ENCODE data around the gene CYP8B1. TPM values are rescaled to one million over a fixed set of nuclear protein-coding genes. Genes with fewer than 3 reads are reported as not detected.

The CYP8B1 gene
- total and polyA plus RNA-seq, 3 experiments from 2014 or later = not detected

DNA sequence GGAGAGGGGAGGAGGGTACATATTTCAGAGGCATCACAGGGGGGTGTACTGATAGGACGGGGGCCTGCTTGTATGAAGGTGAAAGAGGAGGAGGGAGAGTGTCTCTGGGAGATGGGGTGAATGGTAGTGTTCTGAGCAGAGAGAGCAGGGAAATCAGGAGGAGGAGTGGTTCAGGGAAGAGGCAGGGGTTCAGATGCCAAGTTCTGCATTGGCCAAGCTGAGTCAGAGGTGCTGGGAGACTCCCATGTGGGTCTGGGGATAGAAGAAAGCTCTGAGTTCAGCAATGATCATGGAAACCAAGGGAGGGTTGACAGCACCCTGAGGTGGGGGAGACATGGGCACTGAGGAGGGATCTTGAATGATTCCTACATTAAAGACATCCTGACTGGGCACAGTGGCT lies 3.0 kb downstream of the CYP8B1 start:
- Histone ChIP-seq H3K27ac (ENCODE audit: low read depth, low read length) (no peak overlapping the region), H3K4me3 (ENCODE audit: low read length) (no peak overlapping the region), H3K27me3 (ENCODE audit: insufficient read depth, low read length, poor library complexity, severe bottlenecking) (no peaks in the 10 kb centered on the region), H3K4me1 (ENCODE audit: insufficient read depth, low read length) (no peaks in the 10 kb centered on the region), H3K36me3 (ENCODE audit: insufficient read depth, low read length) (no peaks in the 10 kb centered on the region), H3K9me3 (ENCODE audit: low read length) (no peaks in the 10 kb centered on the region)
- no peaks in the 10 kb centered on the region for H3K4me1 Mint-ChIP-seq
- no peaks in the 10 kb centered on the region for H3K9me3 Mint-ChIP-seq
- no peaks in the 10 kb centered on the region for H3K36me3 Mint-ChIP-seq
- H3K27me3 Mint-ChIP-seq = peaks cover 3 to 7% of the 10 kb centered on the region in 2 donors
- ChIA-PET POLR2A (no interaction called here), CTCF (no interaction called here)
- H3K27ac Mint-ChIP-seq = no peak overlapping the region
- H3K4me3 Mint-ChIP-seq = no peak overlapping the region
- no peak for DNase-seq

DNA sequence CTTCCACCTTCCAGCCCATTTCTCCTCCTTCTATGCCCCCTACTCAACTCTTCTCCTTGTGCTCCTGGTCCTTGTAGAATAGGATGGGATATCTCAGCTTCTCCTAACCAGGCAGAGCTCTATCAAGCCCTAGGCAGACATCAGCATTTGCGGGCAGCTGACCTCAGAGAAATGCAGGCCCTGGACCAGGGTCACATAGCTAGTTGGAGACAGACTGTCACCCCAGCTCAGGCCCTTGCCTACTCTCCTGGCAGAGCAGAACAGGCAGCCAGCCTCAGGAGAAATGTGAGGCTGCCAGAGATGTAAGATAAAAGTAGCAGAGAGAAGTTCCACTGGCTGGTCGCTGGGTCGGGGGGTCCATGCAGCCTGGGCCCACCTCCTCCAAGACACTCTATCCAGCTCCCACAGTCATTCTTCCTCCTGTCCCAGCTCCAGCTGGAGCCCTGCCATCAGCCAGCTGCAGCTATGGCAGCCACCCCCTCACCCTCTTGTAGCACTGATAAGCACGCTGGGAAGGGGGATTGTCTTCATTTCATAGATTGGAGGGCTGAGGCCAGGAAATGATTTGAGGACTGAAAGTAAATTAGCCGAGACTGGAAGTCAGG lies 4.0 kb downstream of the CYP8B1 start:
- no peaks in the 10 kb centered on the region for H3K4me1 ChIP-seq (ENCODE audit: insufficient read depth, low read length)
- H3K36me3 ChIP-seq (ENCODE audit: insufficient read depth, low read length) = no peaks in the 10 kb centered on the region
- no peaks in the 10 kb centered on the region for H3K27me3 ChIP-seq (ENCODE audit: insufficient read depth, low read length, poor library complexity, severe bottlenecking)
- Mint-ChIP-seq H3K27me3 (peaks cover 3 to 7% of the 10 kb centered on the region in 2 donors), H3K4me1 (no peaks in the 10 kb centered on the region), H3K36me3 (no peaks in the 10 kb centered on the region), H3K9me3 (no peaks in the 10 kb centered on the region), H3K27ac (peak overlapping the region in 1 of 8 donors; percentile 14), H3K4me3 (no peak overlapping the region)
- POLR2A ChIA-PET = no interaction called here
- no peak overlapping the region for H3K27ac ChIP-seq (ENCODE audit: low read depth, low read length)
- H3K9me3 ChIP-seq (ENCODE audit: low read length) = no peaks in the 10 kb centered on the region
- CTCF ChIA-PET = no interaction called here
- no peak for DNase-seq
- H3K4me3 ChIP-seq (ENCODE audit: low read length) = no peak overlapping the region

DNA sequence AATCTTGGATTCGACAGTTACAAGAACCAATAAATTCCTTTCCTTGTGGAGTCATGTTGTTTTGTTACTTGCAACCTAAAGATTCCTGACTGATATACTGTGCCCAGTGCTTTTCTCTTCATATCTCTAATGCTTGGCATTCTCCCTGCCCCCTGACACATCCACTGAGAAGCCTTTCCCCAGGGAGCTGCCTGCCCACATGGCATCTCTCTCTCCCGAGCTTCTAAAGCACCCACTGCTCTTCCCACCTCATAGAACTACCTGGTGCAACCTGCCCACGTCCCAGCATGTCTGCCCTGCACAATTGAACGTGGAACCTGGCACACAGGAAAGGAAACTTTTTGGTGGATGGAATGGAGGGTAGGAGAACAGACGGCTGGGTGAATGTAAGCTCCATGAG lies 6.8 kb downstream of the CYP8B1 start:
- CTCF ChIA-PET = interaction anchor here (1.1 kb wide), 1 partner anchor 9 kb away, joined by 3 read pairs; no protein-coding TSS in a partner anchor
- no peaks in the 10 kb centered on the region for H3K4me1 Mint-ChIP-seq
- H3K4me3 Mint-ChIP-seq = peak overlapping the region in 1 of 7 donors; percentile 54
- H3K4me3 ChIP-seq (ENCODE audit: low read length) = no peak overlapping the region
- H3K9me3 ChIP-seq (ENCODE audit: low read length) = no peaks in the 10 kb centered on the region
- H3K27me3 Mint-ChIP-seq = peaks cover 1 to 7% of the 10 kb centered on the region in 2 donors
- no peaks in the 10 kb centered on the region for H3K36me3 Mint-ChIP-seq
- H3K27ac ChIP-seq (ENCODE audit: low read depth, low read length) = no peak overlapping the region
- no peaks in the 10 kb centered on the region for H3K36me3 ChIP-seq (ENCODE audit: insufficient read depth, low read length)
- no peaks in the 10 kb centered on the region for H3K4me1 ChIP-seq (ENCODE audit: insufficient read depth, low read length)
- H3K27ac Mint-ChIP-seq = no peak overlapping the region
- H3K9me3 Mint-ChIP-seq = no peaks in the 10 kb centered on the region
- POLR2A ChIA-PET = no interaction called here
- DNase-seq = no peak
- H3K27me3 ChIP-seq (ENCODE audit: insufficient read depth, low read length, poor library complexity, severe bottlenecking) = no peaks in the 10 kb centered on the region

GRCh38 chr3:42867138-42867537 lies 8.5 kb downstream of the CYP8B1 start:
- H3K4me1 ChIP-seq (ENCODE audit: insufficient read depth, low read length) = no peaks in the 10 kb centered on the region
- CTCF ChIA-PET = interaction anchor here (1.2 kb wide), 1 partner anchor 15 kb away, joined by 4 read pairs; no protein-coding TSS in a partner anchor
- H3K4me3 ChIP-seq (ENCODE audit: low read length) = no peak overlapping the region
- DNase-seq = no peak
- H3K9me3 ChIP-seq (ENCODE audit: low read length) = no peaks in the 10 kb centered on the region
- Mint-ChIP-seq H3K4me1 (no peaks in the 10 kb centered on the region), H3K27me3 (peaks cover under 1 to 1% of the 10 kb centered on the region in 2 donors), H3K27ac (no peak overlapping the region), H3K9me3 (no peaks in the 10 kb centered on the region), H3K4me3 (no peak overlapping the region), H3K36me3 (no peaks in the 10 kb centered on the region)
- H3K27me3 ChIP-seq (ENCODE audit: insufficient read depth, low read length, poor library complexity, severe bottlenecking) = no peaks in the 10 kb centered on the region
- H3K27ac ChIP-seq (ENCODE audit: low read depth, low read length) = no peak overlapping the region
- POLR2A ChIA-PET = no interaction called here
- H3K36me3 ChIP-seq (ENCODE audit: insufficient read depth, low read length) = no peaks in the 10 kb centered on the region

DNA sequence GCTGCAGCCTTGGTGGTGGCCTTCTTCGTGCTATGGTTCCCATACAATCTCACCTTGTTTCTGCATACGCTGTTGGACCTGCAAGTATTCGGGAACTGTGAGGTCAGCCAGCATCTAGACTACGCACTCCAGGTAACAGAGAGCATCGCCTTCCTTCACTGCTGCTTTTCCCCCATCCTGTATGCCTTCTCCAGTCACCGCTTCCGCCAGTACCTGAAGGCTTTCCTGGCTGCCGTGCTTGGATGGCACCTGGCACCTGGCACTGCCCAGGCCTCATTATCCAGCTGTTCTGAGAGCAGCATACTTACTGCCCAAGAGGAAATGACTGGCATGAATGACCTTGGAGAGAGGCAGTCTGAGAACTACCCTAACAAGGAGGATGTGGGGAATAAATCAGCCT lies 10.4 kb downstream of the CYP8B1 start:
- DNase-seq = no peak
- no peak overlapping the region for H3K4me3 Mint-ChIP-seq
- H3K4me3 ChIP-seq (ENCODE audit: low read length) = no peak overlapping the region
- H3K27ac Mint-ChIP-seq = no peak overlapping the region
- H3K36me3 ChIP-seq (ENCODE audit: insufficient read depth, low read length) = no peaks in the 10 kb centered on the region
- no peaks in the 10 kb centered on the region for H3K9me3 Mint-ChIP-seq
- H3K9me3 ChIP-seq (ENCODE audit: low read length) = no peaks in the 10 kb centered on the region
- CTCF ChIA-PET = no interaction called here
- H3K4me1 ChIP-seq (ENCODE audit: insufficient read depth, low read length) = no peaks in the 10 kb centered on the region
- H3K27me3 ChIP-seq (ENCODE audit: insufficient read depth, low read length, poor library complexity, severe bottlenecking) = no peaks in the 10 kb centered on the region
- H3K27ac ChIP-seq (ENCODE audit: low read depth, low read length) = no peak overlapping the region
- H3K36me3 Mint-ChIP-seq = no peaks in the 10 kb centered on the region
- H3K27me3 Mint-ChIP-seq = peaks cover 1 to 11% of the 10 kb centered on the region in 2 donors
- POLR2A ChIA-PET = no interaction called here
- H3K4me1 Mint-ChIP-seq = no peaks in the 10 kb centered on the region

DNA sequence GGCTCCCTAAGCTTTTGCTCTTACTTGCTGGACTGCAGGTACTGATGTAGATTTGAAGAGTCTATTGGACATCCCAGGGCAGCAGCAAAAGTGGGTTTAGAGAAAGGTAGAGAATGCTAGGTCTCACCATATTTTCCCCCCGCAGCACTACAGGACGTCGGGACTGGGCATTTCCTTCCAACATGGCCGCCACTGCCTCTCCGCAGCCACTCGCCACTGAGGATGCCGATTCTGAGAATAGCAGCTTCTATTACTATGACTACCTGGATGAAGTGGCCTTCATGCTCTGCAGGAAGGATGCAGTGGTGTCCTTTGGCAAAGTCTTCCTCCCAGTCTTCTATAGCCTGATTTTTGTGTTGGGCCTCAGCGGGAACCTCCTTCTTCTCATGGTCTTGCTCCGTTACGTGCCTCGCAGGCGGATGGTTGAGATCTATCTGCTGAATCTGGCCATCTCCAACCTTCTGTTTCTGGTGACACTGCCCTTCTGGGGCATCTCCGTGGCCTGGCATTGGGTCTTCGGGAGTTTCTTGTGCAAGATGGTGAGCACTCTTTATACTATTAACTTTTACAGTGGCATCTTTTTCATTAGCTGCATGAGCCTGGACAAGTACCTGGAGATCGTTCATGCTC lies 11.2 kb downstream of the CYP8B1 start:
- Histone ChIP-seq H3K4me1 (ENCODE audit: insufficient read depth, low read length) (no peaks in the 10 kb centered on the region), H3K9me3 (ENCODE audit: low read length) (no peaks in the 10 kb centered on the region), H3K27me3 (ENCODE audit: insufficient read depth, low read length, poor library complexity, severe bottlenecking) (no peaks in the 10 kb centered on the region), H3K27ac (ENCODE audit: low read depth, low read length) (no peak overlapping the region), H3K4me3 (ENCODE audit: low read length) (no peak overlapping the region), H3K36me3 (ENCODE audit: insufficient read depth, low read length) (no peaks in the 10 kb centered on the region)
- CTCF ChIA-PET = no interaction called here
- DNase-seq = no peak
- H3K36me3 Mint-ChIP-seq = no peaks in the 10 kb centered on the region
- POLR2A ChIA-PET = no interaction called here
- H3K9me3 Mint-ChIP-seq = no peaks in the 10 kb centered on the region
- H3K27ac Mint-ChIP-seq = peak overlapping the region in 1 of 8 donors; percentile 44
- H3K4me1 Mint-ChIP-seq = no peaks in the 10 kb centered on the region
- no peak overlapping the region for H3K4me3 Mint-ChIP-seq
- peaks cover 1 to 15% of the 10 kb centered on the region in 2 donors for H3K27me3 Mint-ChIP-seq

DNA sequence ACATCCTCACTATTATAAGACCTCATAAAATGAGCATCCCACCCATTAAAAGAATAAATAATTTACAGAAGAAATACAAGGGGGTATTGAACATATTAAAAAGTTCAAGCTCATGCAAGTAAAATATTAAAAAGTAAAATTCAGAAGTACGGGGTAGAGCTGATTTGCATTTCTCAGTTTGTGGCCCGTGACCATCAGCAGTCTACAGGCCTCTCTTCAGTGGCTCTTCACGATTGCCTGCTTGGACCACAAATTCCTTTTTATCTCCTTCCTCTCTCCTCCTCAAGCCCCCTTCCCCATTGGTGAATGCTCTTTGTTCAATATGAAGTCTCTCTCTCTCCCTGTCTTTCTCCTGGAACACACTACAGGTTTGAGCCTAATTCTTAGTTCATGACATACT lies 19.1 kb downstream of the CYP8B1 start:
- peaks cover 0 to 20% (median 0%) of the 10 kb centered on the region in 3 donors for H3K36me3 Mint-ChIP-seq
- H3K9me3 Mint-ChIP-seq = no peaks in the 10 kb centered on the region
- H3K9me3 ChIP-seq (ENCODE audit: low read length) = no peaks in the 10 kb centered on the region
- H3K27me3 Mint-ChIP-seq = peaks cover 9 to 45% of the 10 kb centered on the region in 2 donors
- ChIA-PET CTCF (no interaction called here), POLR2A (no interaction called here)
- no peaks in the 10 kb centered on the region for H3K4me1 ChIP-seq (ENCODE audit: insufficient read depth, low read length)
- no peak overlapping the region for H3K27ac ChIP-seq (ENCODE audit: low read depth, low read length)
- H3K4me3 ChIP-seq (ENCODE audit: low read length) = no peak overlapping the region
- no peaks in the 10 kb centered on the region for H3K36me3 ChIP-seq (ENCODE audit: insufficient read depth, low read length)
- H3K27me3 ChIP-seq (ENCODE audit: insufficient read depth, low read length, poor library complexity, severe bottlenecking) = no peaks in the 10 kb centered on the region
- no peak overlapping the region for H3K27ac Mint-ChIP-seq
- H3K4me1 Mint-ChIP-seq = no peaks in the 10 kb centered on the region
- no peak for DNase-seq
- H3K4me3 Mint-ChIP-seq = no peak overlapping the region

GRCh38 chr3:42855547-42856380 lies 19.9 kb downstream of the CYP8B1 start:
- no peaks in the 10 kb centered on the region for H3K27me3 ChIP-seq (ENCODE audit: insufficient read depth, low read length, poor library complexity, severe bottlenecking)
- no peak overlapping the region for H3K4me3 ChIP-seq (ENCODE audit: low read length)
- H3K4me1 ChIP-seq (ENCODE audit: insufficient read depth, low read length) = no peaks in the 10 kb centered on the region
- H3K36me3 ChIP-seq (ENCODE audit: insufficient read depth, low read length) = no peaks in the 10 kb centered on the region
- H3K9me3 ChIP-seq (ENCODE audit: low read length) = no peaks in the 10 kb centered on the region
- H3K27me3 Mint-ChIP-seq = peaks cover 10 to 40% of the 10 kb centered on the region in 2 donors
- CTCF ChIA-PET = no interaction called here
- H3K4me1 Mint-ChIP-seq = no peaks in the 10 kb centered on the region
- no peak overlapping the region for H3K27ac Mint-ChIP-seq
- no peaks in the 10 kb centered on the region for H3K9me3 Mint-ChIP-seq
- POLR2A ChIA-PET = no interaction called here
- no peak overlapping the region for H3K27ac ChIP-seq (ENCODE audit: low read depth, low read length)
- peaks cover 0 to 20% (median 0%) of the 10 kb centered on the region in 3 donors for H3K36me3 Mint-ChIP-seq
- no peak for DNase-seq
- no peak overlapping the region for H3K4me3 Mint-ChIP-seq
